ENCODE measurements around the gene PTPRE.

Gene PTPRE

DNA sequence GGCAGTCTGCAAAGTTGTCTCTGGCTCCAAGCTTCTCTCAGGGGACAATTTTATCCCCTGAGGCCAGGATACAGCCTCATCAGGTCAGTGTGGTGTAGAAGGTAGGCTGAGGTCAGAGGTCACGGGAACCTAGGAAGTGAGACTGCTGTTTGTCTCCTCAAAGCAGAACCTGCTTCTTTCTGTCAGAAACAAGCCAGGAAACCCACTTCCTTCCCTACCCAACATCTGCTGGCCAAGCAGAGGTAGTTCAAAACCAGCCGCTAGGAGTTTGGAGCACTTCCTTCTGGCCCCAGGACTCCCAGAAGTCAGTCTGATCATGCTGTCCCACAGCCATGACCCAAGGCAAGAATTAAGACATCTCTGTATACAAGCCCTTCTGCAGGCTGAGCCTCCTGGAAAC, 26.3 kb upstream of the PTPRE start:
- no peaks in the 10 kb centered on the region for H3K36me3 Mint-ChIP-seq (ENCODE audit: low read depth)
- peaks cover 20% of the 10 kb centered on the region for H3K27me3 Mint-ChIP-seq (ENCODE audit: low read depth, poor library complexity)
- no peaks in the 10 kb centered on the region for H3K9me3 Mint-ChIP-seq
- H3K4me1 Mint-ChIP-seq: peaks cover 10% of the 10 kb centered on the region
- H3K27ac Mint-ChIP-seq: no peak overlapping the region
- DNase-seq: peak; percentile 25
- TF ChIP-seq, protein P1, sequence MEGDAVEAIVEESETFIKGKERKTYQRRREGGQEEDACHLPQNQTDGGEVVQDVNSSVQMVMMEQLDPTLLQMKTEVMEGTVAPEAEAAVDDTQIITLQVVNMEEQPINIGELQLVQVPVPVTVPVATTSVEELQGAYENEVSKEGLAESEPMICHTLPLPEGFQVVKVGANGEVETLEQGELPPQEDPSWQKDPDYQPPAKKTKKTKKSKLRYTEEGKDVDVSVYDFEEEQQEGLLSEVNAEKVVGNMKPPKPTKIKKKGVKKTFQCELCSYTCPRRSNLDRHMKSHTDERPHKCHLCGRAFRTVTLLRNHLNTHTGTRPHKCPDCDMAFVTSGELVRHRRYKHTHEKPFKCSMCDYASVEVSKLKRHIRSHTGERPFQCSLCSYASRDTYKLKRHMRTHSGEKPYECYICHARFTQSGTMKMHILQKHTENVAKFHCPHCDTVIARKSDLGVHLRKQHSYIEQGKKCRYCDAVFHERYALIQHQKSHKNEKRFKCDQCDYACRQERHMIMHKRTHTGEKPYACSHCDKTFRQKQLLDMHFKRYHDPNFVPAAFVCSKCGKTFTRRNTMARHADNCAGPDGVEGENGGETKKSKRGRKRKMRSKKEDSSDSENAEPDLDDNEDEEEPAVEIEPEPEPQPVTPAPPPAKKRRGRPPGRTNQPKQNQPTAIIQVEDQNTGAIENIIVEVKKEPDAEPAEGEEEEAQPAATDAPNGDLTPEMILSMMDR (IDR thresholded peaks at IDR 0.05): no peak
- no peak overlapping the region for H3K4me3 Mint-ChIP-seq

DNA sequence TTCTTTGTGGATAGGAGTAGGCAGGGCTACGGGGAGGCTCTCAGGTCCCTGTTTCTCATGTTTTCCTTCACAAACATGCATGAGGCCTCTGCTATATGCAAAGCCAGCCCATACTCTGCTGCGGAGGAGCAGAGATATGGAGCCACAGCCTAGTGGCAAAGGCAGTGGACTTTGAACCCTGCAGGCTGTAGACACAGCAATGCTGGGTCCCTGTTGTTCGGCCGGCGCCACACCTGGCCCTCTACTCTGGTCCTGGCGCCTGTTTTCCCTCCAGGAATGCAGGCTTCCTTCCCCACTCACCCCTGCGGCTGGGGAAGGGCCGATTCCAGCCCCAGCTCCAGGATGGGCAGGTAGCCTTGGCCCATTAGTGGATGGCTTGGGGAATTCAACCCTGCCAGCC, 25.6 kb upstream of the PTPRE start:
- Mint-ChIP-seq H3K4me1 (peaks cover 10% of the 10 kb centered on the region), H3K27ac (no peak overlapping the region), H3K4me3 (no peak overlapping the region), H3K9me3 (no peaks in the 10 kb centered on the region), H3K27me3 (ENCODE audit: low read depth, poor library complexity) (peaks cover 16% of the 10 kb centered on the region), H3K36me3 (ENCODE audit: low read depth) (no peaks in the 10 kb centered on the region)
- no peak for DNase-seq
- TF ChIP-seq, protein P1 (IDR thresholded peaks at IDR 0.05): no peak

DNA sequence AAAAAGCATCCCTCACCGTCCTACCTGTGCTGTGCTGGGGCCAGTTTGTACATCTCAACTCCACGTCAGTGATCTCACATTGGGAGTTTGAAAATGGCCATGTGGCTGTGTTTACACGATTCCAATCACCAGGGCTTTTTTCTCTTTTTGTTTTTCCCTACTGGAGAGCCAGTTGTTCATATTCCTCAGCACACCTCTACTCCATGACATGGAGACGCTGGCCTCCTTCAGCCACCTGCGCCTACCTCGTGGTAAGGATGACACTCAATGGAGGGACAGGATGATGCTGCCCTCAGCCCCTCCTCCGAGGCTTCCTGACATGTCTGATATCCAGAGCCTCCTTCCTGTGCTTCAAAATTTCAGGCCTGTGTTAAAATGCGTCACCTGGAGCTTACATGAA, 24.5 kb upstream of the PTPRE start:
- Mint-ChIP-seq H3K27me3 (ENCODE audit: low read depth, poor library complexity) (peaks cover 18% of the 10 kb centered on the region), H3K9me3 (no peaks in the 10 kb centered on the region), H3K27ac (no peak overlapping the region), H3K4me3 (no peak overlapping the region), H3K36me3 (ENCODE audit: low read depth) (no peaks in the 10 kb centered on the region), H3K4me1 (peaks cover 10% of the 10 kb centered on the region)
- TF ChIP-seq, protein P1 (IDR thresholded peaks at IDR 0.05): no peak
- DNase-seq: no peak

DNA sequence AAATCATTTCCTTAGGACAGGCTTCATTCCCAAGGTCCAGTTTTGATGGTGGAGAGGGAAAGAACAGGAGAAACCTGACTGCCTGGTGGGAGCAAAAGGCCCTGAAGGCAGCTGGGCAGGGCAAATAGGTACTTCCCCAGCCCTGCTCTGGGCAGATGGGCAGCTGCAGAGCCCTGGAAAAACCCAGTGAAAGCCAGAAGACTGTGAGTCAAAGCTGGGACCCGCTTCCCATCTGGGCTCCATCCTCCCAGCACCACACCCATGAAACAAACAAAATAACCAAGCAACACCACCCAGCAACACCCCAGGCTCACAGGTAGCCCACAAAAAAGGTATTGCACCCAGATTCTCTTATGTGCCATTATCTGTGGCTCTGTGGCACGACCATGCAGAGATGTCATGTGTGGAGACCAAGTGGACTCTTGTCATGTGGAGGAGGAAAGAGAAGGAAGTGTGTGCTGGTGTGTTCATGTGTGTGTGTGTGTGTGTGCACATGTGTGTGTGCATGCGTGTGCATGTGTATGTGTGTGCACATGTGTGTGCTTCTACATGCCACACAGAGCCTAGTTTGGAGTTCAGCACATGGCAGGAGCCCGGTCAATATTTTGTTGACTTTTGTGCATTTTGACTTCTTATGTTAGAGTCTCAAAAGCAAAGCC, 24.0 kb upstream of the PTPRE start:
- DNase-seq: no peak
- H3K4me1 Mint-ChIP-seq: peaks cover 5% of the 10 kb centered on the region
- H3K9me3 Mint-ChIP-seq: no peaks in the 10 kb centered on the region
- no peak overlapping the region for H3K27ac Mint-ChIP-seq
- H3K4me3 Mint-ChIP-seq: no peak overlapping the region
- TF ChIP-seq, protein P1 (IDR thresholded peaks at IDR 0.05): no peak
- no peaks in the 10 kb centered on the region for H3K36me3 Mint-ChIP-seq (ENCODE audit: low read depth)
- peaks cover 15% of the 10 kb centered on the region for H3K27me3 Mint-ChIP-seq (ENCODE audit: low read depth, poor library complexity)

DNA sequence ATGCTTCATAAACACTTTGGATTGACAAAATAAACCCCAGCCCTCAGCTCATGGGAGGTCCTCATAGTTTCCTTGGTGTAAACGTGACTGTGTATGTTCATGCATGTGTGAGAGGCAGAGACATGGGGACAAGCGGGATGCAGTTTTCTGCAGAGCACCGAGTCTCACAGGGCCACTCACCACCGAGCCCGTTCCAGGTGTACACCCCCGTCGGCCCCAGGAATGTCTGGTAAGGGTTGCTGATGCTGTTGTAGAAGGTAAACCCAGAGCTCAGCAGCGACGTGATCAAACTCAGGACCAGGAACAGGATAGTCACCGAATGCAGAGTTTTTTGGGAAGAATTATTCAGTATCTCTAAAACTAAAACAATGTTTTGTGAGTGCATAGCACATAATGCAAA, 23.4 kb upstream of the PTPRE start:
- TF ChIP-seq, protein P1 (IDR thresholded peaks at IDR 0.05): no peak
- peaks cover 18% of the 10 kb centered on the region for H3K27me3 Mint-ChIP-seq (ENCODE audit: low read depth, poor library complexity)
- no peaks in the 10 kb centered on the region for H3K9me3 Mint-ChIP-seq
- H3K4me1 Mint-ChIP-seq: peaks cover 5% of the 10 kb centered on the region
- H3K27ac Mint-ChIP-seq: no peak overlapping the region
- no peaks in the 10 kb centered on the region for H3K36me3 Mint-ChIP-seq (ENCODE audit: low read depth)
- H3K4me3 Mint-ChIP-seq: no peak overlapping the region
- DNase-seq: no peak

DNA sequence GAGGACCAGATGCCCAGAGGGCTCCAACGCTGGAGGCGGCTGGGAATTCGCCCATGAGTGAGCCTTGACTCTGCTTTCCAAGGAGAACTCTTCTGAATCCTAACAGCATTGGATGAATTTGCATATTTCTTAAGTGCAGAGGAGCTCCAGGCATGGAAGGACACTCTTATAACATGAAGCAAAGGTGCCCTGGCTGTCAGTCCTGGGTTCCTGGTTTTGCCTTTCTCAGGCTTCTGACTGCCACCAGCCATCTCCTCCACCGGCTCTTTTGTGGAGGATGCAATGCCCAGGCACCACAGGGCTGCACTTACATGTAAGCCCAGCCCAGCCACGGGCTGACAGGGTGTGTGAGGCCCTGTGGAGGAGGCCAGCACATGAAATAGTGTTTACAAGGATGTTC, 22.4 kb upstream of the PTPRE start:
- H3K27ac Mint-ChIP-seq: no peak overlapping the region
- no peaks in the 10 kb centered on the region for H3K36me3 Mint-ChIP-seq (ENCODE audit: low read depth)
- H3K9me3 Mint-ChIP-seq: no peaks in the 10 kb centered on the region
- DNase-seq: no peak
- H3K4me1 Mint-ChIP-seq: peaks cover 5% of the 10 kb centered on the region
- H3K4me3 Mint-ChIP-seq: no peak overlapping the region
- H3K27me3 Mint-ChIP-seq (ENCODE audit: low read depth, poor library complexity): peaks cover 26% of the 10 kb centered on the region
- TF ChIP-seq, protein P1 (IDR thresholded peaks at IDR 0.05): no peak
